Activated CD8-positive, alpha-beta T cell treated with anti-CD3 and anti-CD28 coated beads for 36 hours (primary cell): ENCODE results near the gene BTBD8. TPM values are rescaled to one million over a fixed set of nuclear protein-coding genes. Genes with fewer than 3 reads are reported as not detected.

ENCODE experiments used
- ATAC-seq: fragments of 200-7000 bp; cut with Tn5 transposase; one replicate; pipeline ENCODE4 v1.10.0; 2021; ENCODE audit warnings: mild to moderate bottlenecking, moderate library complexity
- CTCF ChIA-PET: fragments of 350-600 bp; sonication (Branson Sonifier 250); formaldehyde crosslinking; loops from one replicate; lab custom pipeline; 2021; ENCODE audit warnings: antibody characterized with exemption; lab: Charles Lee
- POLR2A ChIA-PET: fragments of 350-600 bp; sonication (Branson Sonifier 250); formaldehyde crosslinking; loops from one replicate; lab custom pipeline; 2021; ENCODE audit warnings: antibody characterized with exemption; lab: Charles Lee
- DNase-seq: peaks from one replicate; pipeline ENCODE4 v3.0.0-alpha.2; 2020
- H3K27ac Mint-ChIP-seq: one replicate; pipeline ENCODE4 v1.8.0; 2021; ENCODE audit warnings: mild to moderate bottlenecking, mixed read lengths
- H3K27me3 Mint-ChIP-seq: one replicate; pipeline ENCODE4 v1.8.0; 2021; ENCODE audit warnings: mixed read lengths
- H3K36me3 Mint-ChIP-seq: one replicate; pipeline ENCODE4 v1.8.0; 2021; ENCODE audit warnings: low read depth, mixed read lengths
- H3K4me1 Mint-ChIP-seq: one replicate; pipeline ENCODE4 v1.8.0; 2021; ENCODE audit warnings: low read depth, mixed read lengths
- H3K4me3 Mint-ChIP-seq: one replicate; pipeline ENCODE4 v1.8.0; 2021; ENCODE audit warnings: mild to moderate bottlenecking, moderate library complexity, mixed read lengths
- H3K9me3 Mint-ChIP-seq: one replicate; pipeline ENCODE4 v1.8.0; 2021; ENCODE audit warnings: mixed read lengths
- intact Hi-C: fragments of 100-400 bp; cut with micrococcal nuclease; formaldehyde crosslinking; loops from one replicate; pipeline ENCODE4 v1.10.0; 2022
- total RNA-seq, 2 experiments: library from RNA; stranded (reverse); gene quantifications; one replicate each; pipeline ENCODE4 v1.2.3, GENCODE V29; 2021
- TF ChIP-seq, protein P1 (sequence below): fragments of 200-600 bp; IDR thresholded peaks from one replicate; pipeline ENCODE4 v1.8.0; 2022; ENCODE audit warnings: antibody characterized with exemption, mild to moderate bottlenecking

The BTBD8 gene
- total RNA-seq, 2 experiments from 2014 or later, result 1.3 to 2.0 TPM

DNA sequence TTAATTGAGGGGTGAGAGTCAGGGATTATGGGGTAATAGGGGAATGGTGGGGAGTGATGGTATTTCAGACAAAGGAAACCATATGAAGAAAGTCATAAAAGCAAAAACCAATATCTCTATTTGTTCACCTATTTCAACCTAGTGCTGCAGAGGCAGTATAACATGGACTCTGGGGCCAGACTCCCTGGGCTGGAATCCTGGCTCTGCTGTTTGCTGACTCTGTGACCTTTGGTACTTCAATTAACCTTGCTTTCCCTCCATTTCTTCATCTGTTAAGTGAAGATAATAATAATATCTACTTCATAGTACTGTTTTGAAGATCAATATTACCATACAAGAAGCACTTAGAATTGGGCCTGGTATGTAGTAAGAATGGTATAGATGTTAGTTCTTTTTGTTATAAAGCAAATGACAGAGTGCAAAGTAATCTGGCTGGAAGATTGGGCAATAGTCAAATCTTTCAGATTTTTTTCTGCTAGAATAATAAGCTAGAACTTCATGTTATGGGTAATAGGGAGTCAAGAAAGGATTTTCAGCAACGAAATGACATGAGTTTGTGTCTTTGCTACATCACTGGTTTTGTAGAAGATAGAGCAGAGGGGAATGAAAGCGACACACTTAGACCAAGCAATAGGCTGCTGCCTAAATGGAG lies 41.3 kb upstream of the BTBD8 start:
- no peak for DNase-seq
- Mint-ChIP-seq H3K4me1 (no peaks in the 10 kb centered on the region), H3K27me3 (peaks cover 2% of the 10 kb centered on the region), H3K36me3 (no peaks in the 10 kb centered on the region), H3K9me3 (no peaks in the 10 kb centered on the region), H3K27ac (no peak overlapping the region), H3K4me3 (no peak overlapping the region)
- intact Hi-C loops, result no loop called here
- TF ChIP-seq, protein P1, sequence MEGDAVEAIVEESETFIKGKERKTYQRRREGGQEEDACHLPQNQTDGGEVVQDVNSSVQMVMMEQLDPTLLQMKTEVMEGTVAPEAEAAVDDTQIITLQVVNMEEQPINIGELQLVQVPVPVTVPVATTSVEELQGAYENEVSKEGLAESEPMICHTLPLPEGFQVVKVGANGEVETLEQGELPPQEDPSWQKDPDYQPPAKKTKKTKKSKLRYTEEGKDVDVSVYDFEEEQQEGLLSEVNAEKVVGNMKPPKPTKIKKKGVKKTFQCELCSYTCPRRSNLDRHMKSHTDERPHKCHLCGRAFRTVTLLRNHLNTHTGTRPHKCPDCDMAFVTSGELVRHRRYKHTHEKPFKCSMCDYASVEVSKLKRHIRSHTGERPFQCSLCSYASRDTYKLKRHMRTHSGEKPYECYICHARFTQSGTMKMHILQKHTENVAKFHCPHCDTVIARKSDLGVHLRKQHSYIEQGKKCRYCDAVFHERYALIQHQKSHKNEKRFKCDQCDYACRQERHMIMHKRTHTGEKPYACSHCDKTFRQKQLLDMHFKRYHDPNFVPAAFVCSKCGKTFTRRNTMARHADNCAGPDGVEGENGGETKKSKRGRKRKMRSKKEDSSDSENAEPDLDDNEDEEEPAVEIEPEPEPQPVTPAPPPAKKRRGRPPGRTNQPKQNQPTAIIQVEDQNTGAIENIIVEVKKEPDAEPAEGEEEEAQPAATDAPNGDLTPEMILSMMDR, result no peak
- ChIA-PET CTCF (interaction anchor here (1.4 kb wide), 1 partner anchor 8 kb away, joined by 4 read pairs; no protein-coding TSS in a partner anchor), POLR2A (no interaction called here)
- ATAC-seq, result no peak

DNA sequence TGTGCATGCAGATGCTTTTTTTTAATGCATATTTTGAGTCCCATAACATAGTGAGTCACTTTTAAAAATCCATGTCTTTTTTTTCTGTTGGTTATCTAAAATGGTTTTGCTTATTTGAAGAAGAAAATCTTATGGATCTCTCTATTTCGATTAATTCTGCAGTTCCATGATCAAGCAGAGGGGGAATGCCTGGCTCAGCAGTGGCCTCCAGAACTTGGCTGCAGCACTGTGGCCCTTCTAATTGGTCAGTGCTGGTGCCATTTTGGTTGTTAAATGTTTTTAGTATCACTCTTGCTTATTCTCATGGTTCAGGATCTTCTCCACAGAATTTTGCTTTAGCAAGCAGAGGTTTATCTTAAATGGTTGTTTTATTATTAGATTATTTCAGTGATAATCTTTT lies 39.2 kb upstream of the BTBD8 start:
- Mint-ChIP-seq H3K27me3 (no peaks in the 10 kb centered on the region), H3K36me3 (no peaks in the 10 kb centered on the region), H3K27ac (no peak overlapping the region), H3K4me3 (no peak overlapping the region), H3K4me1 (no peaks in the 10 kb centered on the region), H3K9me3 (no peaks in the 10 kb centered on the region)
- intact Hi-C loops, result no loop called here
- ChIA-PET POLR2A (no interaction called here), CTCF (no interaction called here)
- TF ChIP-seq, protein P1, result no peak
- ATAC-seq (no peak), DNase-seq (no peak)

DNA sequence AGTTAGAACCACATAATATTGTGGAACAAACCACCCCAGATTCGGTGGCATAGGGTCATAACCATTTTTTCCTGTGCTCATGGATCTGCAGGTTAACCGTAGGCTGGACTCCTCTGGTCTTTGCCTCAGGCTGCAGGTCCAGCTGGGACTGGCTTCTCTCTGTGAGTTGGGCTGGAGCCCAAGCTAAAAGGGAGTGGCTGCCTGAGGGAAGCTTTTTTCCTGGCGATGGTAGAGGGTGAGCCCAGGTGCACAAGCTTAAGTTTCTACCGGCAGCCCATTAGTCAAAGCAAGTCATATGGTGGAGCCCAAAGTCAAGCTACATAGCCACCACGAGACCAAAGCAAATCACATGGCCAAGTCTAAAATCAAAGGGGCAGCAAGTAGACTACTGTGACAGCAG lies 36.5 kb upstream of the BTBD8 start:
- Mint-ChIP-seq H3K4me1 (no peaks in the 10 kb centered on the region), H3K36me3 (no peaks in the 10 kb centered on the region), H3K4me3 (no peak overlapping the region), H3K27me3 (peaks cover 3% of the 10 kb centered on the region), H3K9me3 (no peaks in the 10 kb centered on the region), H3K27ac (no peak overlapping the region)
- intact Hi-C loops, result no loop called here
- ATAC-seq (no peak), DNase-seq (no peak)
- POLR2A ChIA-PET, result no interaction called here
- TF ChIP-seq, protein P1, result no peak
- CTCF ChIA-PET, result no interaction called here

DNA sequence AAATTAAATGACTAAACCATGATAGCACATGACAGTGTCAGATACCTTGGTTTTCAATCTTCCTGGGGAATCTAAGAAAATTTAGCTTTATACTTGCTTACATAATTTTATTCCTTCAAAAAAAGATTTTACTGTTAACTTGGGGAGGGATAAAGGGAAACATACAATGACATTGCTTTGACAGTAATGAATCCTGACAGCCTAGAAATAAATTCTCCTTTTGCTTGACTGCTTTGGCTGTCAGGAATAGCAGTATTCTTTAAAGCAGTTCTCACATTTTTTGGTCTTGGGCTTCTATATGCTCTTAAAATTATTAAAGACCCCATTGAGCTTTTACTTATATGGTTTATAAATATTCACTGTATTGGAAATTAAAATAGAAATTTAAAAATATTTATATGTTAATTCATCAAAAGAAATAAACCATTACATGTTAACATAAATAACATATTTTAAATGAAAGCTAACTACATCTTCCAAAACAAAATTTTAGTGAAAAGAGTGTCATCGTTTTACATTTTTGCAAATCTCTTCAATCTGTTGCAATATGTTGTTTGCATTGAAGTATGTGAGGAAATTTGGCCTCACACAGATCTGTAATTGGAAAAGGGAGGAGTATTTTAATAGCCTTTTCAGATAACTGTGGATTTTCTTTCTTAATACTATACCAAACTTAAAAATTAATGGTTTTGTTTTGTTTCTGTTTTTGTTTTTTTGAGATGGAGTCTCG lies 34.2 kb upstream of the BTBD8 start:
- intact Hi-C loops, result no loop called here
- H3K27ac Mint-ChIP-seq, result no peak overlapping the region
- ChIA-PET POLR2A (no interaction called here), CTCF (interaction anchor here (0.7 kb wide), 1 partner anchor 48 kb away, joined by 3 read pairs; no protein-coding TSS in a partner anchor)
- H3K4me1 Mint-ChIP-seq, result no peaks in the 10 kb centered on the region
- DNase-seq (no peak), ATAC-seq (no peak)
- no peak overlapping the region for H3K4me3 Mint-ChIP-seq
- peaks cover 3% of the 10 kb centered on the region for H3K27me3 Mint-ChIP-seq
- TF ChIP-seq, protein P1, result no peak
- no peaks in the 10 kb centered on the region for H3K36me3 Mint-ChIP-seq
- H3K9me3 Mint-ChIP-seq, result no peaks in the 10 kb centered on the region

DNA sequence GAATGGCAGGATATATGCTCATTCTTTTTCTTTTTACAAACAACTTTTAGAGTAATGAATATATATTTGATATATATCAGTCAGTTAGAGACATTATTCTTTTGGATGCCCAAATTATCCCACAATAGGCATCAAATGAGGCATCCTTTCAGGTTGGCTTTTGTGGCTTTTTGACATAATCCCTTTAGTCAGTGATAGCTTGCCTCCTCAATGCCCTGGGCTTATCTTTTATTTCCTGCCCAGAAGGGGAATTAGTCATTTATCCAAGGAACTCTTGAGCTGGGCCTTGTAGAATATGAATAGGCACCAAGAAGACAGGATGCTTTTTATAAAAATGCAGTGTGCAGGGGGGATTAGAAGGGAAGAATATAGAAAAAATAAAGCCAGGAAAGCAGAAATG lies 28.2 kb upstream of the BTBD8 start:
- no peak for ATAC-seq
- H3K27me3 Mint-ChIP-seq, result peaks cover 1% of the 10 kb centered on the region
- DNase-seq, result no peak
- TF ChIP-seq, protein P1, result no peak
- no peaks in the 10 kb centered on the region for H3K36me3 Mint-ChIP-seq
- intact Hi-C loops, result no loop called here
- H3K4me1 Mint-ChIP-seq, result no peaks in the 10 kb centered on the region
- CTCF ChIA-PET, result interaction anchor here (1.2 kb wide), 1 partner anchor 55 kb away, joined by 5 read pairs; no protein-coding TSS in a partner anchor
- no peak overlapping the region for H3K4me3 Mint-ChIP-seq
- H3K27ac Mint-ChIP-seq, result no peak overlapping the region
- no peaks in the 10 kb centered on the region for H3K9me3 Mint-ChIP-seq
- POLR2A ChIA-PET, result no interaction called here
